GM06990 (cell line): ENCODE results near the gene CACTIN.

Experiments
- DNase-seq: peaks from one replicate; pipeline ENCODE4 v3.0.0-alpha.2; 2011; ENCODE audit not compliant: insufficient read length; ENCODE audit errors: extremely low read depth
- H3K27me3 ChIP-seq: replicated peaks from 2 replicates; pipeline ENCODE4 v1.6.0; 2011; ENCODE audit warnings: low read length; ENCODE audit not compliant: control insufficient read depth, insufficient read depth
- H3K36me3 ChIP-seq: 2 replicates; pipeline ENCODE4 v1.5.1; 2011; ENCODE audit warnings: low read length; ENCODE audit not compliant: control insufficient read depth, insufficient read depth
- H3K4me3 ChIP-seq: replicated peaks from 2 replicates; pipeline ENCODE4 v1.5.1; 2011; ENCODE audit warnings: low read depth, mild to moderate bottlenecking, control low read depth, low read length
- CTCF ChIP-seq: IDR thresholded peaks from 2 replicates; pipeline ENCODE4 v1.5.1; 2011; ENCODE audit warnings: low read length, control low read depth, mild to moderate bottlenecking, inconsistent platforms; ENCODE audit not compliant: insufficient read depth, poor library complexity, severe bottlenecking

Gene CACTIN

DNA sequence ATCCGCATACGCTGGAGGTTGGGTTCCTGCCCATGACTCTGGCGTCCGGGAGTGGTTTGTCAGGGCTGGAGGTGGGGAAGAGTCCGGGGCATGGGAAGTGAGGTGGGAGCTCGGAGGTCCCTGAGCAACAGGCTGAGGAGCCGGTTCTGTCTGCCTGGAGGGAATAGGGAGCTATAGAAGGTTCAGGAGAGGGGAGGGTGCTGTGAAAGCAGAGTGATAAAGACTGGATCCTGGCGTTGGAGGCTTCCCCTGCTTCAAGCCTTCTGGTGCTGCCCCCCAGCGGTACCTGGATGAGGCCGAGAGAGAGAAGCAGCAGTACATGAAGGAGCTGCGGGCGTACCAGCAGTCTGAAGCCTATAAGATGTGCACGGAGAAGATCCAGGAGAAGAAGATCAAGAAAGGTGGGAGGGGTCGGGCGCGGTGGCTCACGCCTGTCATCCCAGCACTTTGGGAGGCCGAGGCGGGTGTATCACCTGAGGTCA is 51.3 kb downstream of the CACTIN start:
- Histone ChIP-seq H3K4me3 (no peak overlapping the region), H3K27me3 (no peaks in the 10 kb centered on the region), H3K36me3 (peaks cover 5% of the 10 kb centered on the region)
- TF ChIP-seq CTCF = peak; percentile 48
- DNase-seq = no peak

- H3K4me3 ChIP-seq = peak overlapping the region; percentile 89
- H3K27me3 ChIP-seq = no peaks in the 10 kb centered on the region
- DNase-seq = peak; percentile 89
- H3K36me3 ChIP-seq = peaks cover 5% of the 10 kb centered on the region
- TF ChIP-seq CTCF = no peak
Observed at GRCh38 chr19:3573858-3574637, 52.5 kb downstream of the CACTIN start.

GRCh38 chr19:3573162-3573857 is 53.3 kb downstream of the CACTIN start:
- Histone ChIP-seq H3K36me3 (peaks cover 5% of the 10 kb centered on the region), H3K4me3 (peak overlapping the region; percentile 89), H3K27me3 (no peaks in the 10 kb centered on the region)
- DNase-seq = no peak
- no peak for TF ChIP-seq CTCF

DNA sequence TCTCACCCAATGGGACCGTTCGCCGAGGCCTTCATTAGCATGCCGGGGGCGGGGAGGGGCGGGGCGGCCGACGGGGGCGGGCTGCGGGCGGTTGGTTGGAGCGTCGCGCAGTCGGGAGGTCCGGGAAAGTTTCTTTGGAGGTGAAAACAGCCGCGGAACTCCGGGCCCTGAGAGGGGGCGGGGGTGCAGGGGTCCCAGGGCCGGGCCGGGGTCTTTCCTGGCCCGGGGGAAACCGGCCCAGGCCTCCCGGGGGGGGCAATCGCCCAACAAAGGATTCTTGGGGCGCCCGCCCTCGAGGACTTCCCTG is 53.8 kb downstream of the CACTIN start, which contains the start of gene HMG20B:
Gene HMG20B (plus strand): TSS at position 90 of the 307 bp plus-strand sequence. CDS start 366 bp downstream, outside the sequence.
- TF ChIP-seq CTCF = no peak
- H3K4me3 ChIP-seq = peak within 1 kb of the TSS; percentile 89
- no peaks in the 10 kb centered on the region for H3K27me3 ChIP-seq
- DNase-seq = no peak
- H3K36me3 ChIP-seq = peaks cover 5% of the 10 kb centered on the region

DNA sequence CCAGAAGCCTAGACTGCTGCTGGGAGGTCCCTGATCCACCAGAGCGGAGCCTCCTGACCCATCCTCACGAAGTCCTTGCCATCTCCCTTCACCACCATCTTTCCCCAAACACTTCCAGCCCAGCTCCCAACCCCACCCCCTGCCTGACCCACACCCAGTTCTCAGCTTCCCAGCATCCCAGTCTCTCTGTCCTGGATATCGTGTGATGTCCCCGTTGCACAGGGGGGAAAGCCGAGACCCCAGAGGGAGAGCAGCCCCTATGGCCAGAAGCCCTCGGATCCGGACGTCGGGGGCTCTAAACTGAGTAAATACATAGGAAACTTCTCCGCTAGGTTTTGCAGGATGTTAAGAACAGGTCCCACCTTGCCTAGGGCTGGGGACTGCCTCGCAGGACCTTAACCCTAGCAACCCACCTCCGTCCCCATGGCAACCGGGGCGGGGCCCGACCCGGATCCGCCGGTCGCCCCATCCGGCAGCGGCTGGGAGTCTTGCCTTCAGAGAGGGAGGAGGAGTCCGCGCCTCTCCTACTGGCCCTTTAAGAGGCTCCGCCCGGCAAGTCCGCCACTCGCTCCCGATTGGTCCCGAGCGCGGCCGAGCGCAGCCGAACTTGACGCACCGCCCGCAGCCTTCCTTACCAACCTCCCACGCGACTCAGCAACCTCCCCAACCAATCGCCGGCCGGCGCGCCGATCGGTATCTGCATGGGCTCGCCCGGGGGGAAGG is 54.3 kb downstream of the CACTIN start:
- peak; percentile 100 for DNase-seq
- TF ChIP-seq CTCF = no peak
- Histone ChIP-seq H3K27me3 (no peaks in the 10 kb centered on the region), H3K36me3 (peaks cover 5% of the 10 kb centered on the region), H3K4me3 (peak overlapping the region; percentile 45)
